ENCODE results near the gene UQCR10.

DNA sequence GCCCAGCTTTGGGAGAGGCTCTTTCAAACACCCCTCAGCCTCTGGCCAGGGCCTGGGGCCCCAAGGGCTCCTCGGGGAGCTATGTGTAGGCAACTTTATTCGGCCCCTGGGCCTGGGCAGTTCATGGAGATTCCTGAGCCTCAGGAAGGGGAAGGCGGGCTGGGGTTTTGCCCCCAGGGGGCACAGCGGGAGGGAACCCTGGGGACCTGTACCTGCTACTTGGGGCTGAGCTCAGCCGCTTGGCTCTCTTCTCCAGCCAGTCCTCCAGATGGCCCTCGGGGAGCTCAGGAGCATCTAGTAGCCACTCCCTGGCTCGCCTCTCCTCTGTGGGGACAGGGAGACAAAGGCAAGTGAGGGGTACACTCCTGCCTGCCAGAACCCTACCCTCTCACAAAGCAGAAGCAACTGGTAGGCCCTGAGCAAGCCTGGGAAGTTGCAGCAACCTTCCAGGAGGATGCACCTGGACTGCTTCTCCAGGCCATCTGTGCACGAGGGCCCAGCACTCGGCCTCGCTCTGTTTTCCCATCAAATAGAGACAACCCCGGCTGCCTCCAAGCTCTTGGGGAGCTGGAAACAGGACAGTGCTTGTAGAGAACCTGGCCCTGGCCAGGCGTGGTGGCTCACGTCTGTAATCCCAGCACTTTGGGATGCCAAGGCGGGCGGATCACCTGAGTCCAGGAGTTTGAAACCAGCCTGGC lies 28.9 kb upstream of the UQCR10 start:
- TF ChIP-seq POLR2A (IDR thresholded peaks at IDR 0.05) (no peak), EP300 (IDR thresholded peaks at IDR 0.05) (no peak), POLR2AphosphoS5 (IDR thresholded peaks at IDR 0.05) (no peak)
- TF ChIP-seq, protein P1, sequence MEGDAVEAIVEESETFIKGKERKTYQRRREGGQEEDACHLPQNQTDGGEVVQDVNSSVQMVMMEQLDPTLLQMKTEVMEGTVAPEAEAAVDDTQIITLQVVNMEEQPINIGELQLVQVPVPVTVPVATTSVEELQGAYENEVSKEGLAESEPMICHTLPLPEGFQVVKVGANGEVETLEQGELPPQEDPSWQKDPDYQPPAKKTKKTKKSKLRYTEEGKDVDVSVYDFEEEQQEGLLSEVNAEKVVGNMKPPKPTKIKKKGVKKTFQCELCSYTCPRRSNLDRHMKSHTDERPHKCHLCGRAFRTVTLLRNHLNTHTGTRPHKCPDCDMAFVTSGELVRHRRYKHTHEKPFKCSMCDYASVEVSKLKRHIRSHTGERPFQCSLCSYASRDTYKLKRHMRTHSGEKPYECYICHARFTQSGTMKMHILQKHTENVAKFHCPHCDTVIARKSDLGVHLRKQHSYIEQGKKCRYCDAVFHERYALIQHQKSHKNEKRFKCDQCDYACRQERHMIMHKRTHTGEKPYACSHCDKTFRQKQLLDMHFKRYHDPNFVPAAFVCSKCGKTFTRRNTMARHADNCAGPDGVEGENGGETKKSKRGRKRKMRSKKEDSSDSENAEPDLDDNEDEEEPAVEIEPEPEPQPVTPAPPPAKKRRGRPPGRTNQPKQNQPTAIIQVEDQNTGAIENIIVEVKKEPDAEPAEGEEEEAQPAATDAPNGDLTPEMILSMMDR (IDR thresholded peaks at IDR 0.05), result no peak

Data from sigmoid colon (tissue), 4 donors.